BLaER1 treated with 17β-estradiol and CSF1 and Interleukin-3, amounts not matched to agents 10 nM and 100 nM (cell line): ENCODE results near the gene TAPT1.

ENCODE experiments used
- H3K27ac ChIP-seq, 11 experiments: shearing (Covaris generic); formaldehyde crosslinking; 2 replicates each; pipeline ENCODE4 v1.8.1; 2022
- H3K27me3 ChIP-seq, 11 experiments: shearing (Covaris generic); formaldehyde crosslinking; 2 replicates each; pipeline ENCODE4 v1.8.1; 2022
- H3K36me3 ChIP-seq, 11 experiments: shearing (Covaris generic); formaldehyde crosslinking; 2 replicates each; pipeline ENCODE4 v1.8.1; 2022
- H3K4me1 ChIP-seq, 10 experiments: shearing (Covaris generic); formaldehyde crosslinking; 2 replicates each; pipeline ENCODE4 v1.8.1; 2022
- H3K4me2 ChIP-seq, 11 experiments: shearing (Covaris generic); formaldehyde crosslinking; 2 replicates each; pipeline ENCODE4 v1.8.1; 2022
- H3K4me3 ChIP-seq, 10 experiments: shearing (Covaris generic); formaldehyde crosslinking; 2 replicates each; pipeline ENCODE4 v1.8.1; 2022
- H3K9ac ChIP-seq, 11 experiments: shearing (Covaris generic); formaldehyde crosslinking; 2 replicates each; pipeline ENCODE4 v1.8.1; 2022
- H3K9me3 ChIP-seq, 11 experiments: shearing (Covaris generic); formaldehyde crosslinking; replicated peaks in 1 of 11; 2 replicates each; pipeline ENCODE4 v1.8.1; 2022
- H4K20me1 ChIP-seq, 11 experiments: shearing (Covaris generic); formaldehyde crosslinking; 2 replicates each; pipeline ENCODE4 v1.8.1; 2022
- Cebpa-rat ChIP-seq, 11 experiments: shearing (Covaris generic); IDR thresholded peaks; 2 replicates each; pipeline ENCODE4 v1.8.1; 2022

The TAPT1 gene

GRCh38 chr4:16126714-16127113 lies 99.6 kb downstream of the TAPT1 start:
- peaks cover 19 to 53% (median 49%) of the 10 kb centered on the region in 10 experiments for H3K4me1 ChIP-seq
- no peaks in the 10 kb centered on the region for H4K20me1 ChIP-seq
- no peak for TF ChIP-seq Cebpa-rat (IDR thresholded peaks at IDR 0.05)
- H3K4me3 ChIP-seq, result no peak overlapping the region
- H3K4me2 ChIP-seq, result peak overlapping the region in 7 of 11 experiments; percentile 27 to 88 (median 63); a peak in 10 of 22 replicates
- H3K36me3 ChIP-seq, result no peaks in the 10 kb centered on the region
- H3K27ac ChIP-seq, result no peak overlapping the region
- no peak overlapping the region for H3K9ac ChIP-seq
- H3K9me3 ChIP-seq, result no peaks in the 10 kb centered on the region
- no peaks in the 10 kb centered on the region for H3K27me3 ChIP-seq

GRCh38 chr4:16125571-16126445 lies 100.5 kb downstream of the TAPT1 start:
- H4K20me1 ChIP-seq, result no peaks in the 10 kb centered on the region
- peak overlapping the region in 8 of 11 experiments; percentile 22 to 88 (median 56); a peak in 16 of 22 replicates for H3K4me2 ChIP-seq
- H3K9ac ChIP-seq, result no peak overlapping the region
- no peaks in the 10 kb centered on the region for H3K27me3 ChIP-seq
- no peak for TF ChIP-seq Cebpa-rat (IDR thresholded peaks at IDR 0.05)
- peaks cover 0 to 5% (median 3%) of the 10 kb centered on the region in 11 experiments; a peak in 10 of 22 replicates for H3K9me3 ChIP-seq
- no peak overlapping the region for H3K4me3 ChIP-seq
- H3K4me1 ChIP-seq, result peaks cover 19 to 62% (median 57%) of the 10 kb centered on the region in 10 experiments
- no peaks in the 10 kb centered on the region for H3K36me3 ChIP-seq
- peak overlapping the region in 1 of 11 experiments; percentile 17; a peak in 3 of 22 replicates for H3K27ac ChIP-seq

GRCh38 chr4:16124232-16124631 lies 102.0 kb downstream of the TAPT1 start:
- Histone ChIP-seq H3K36me3 (no peaks in the 10 kb centered on the region), H3K9me3 (peaks cover 3 to 15% (median 12%) of the 10 kb centered on the region in 11 experiments; a peak in 13 of 22 replicates), H3K4me1 (peaks cover 19 to 67% (median 59%) of the 10 kb centered on the region in 10 experiments), H3K27ac (no peak overlapping the region), H3K9ac (no peak overlapping the region), H3K4me2 (peak overlapping the region in 9 of 11 experiments; percentile 67 to 92 (median 80); a peak in 16 of 22 replicates), H3K4me3 (no peak overlapping the region), H3K27me3 (no peaks in the 10 kb centered on the region), H4K20me1 (no peaks in the 10 kb centered on the region)
- no peak for TF ChIP-seq Cebpa-rat (IDR thresholded peaks at IDR 0.05)

- Histone ChIP-seq H3K4me1 (peaks cover 19 to 68% (median 59%) of the 10 kb centered on the region in 10 experiments), H3K4me3 (peak overlapping the region in 1 of 10 experiments; percentile 12; a peak in 1 of 20 replicates), H3K27me3 (no peaks in the 10 kb centered on the region), H3K9me3 (peaks cover 3 to 15% (median 12%) of the 10 kb centered on the region in 11 experiments; a peak in 13 of 22 replicates), H3K27ac (peak overlapping the region in 6 of 11 experiments; percentile 51 to 76 (median 72); a peak in 11 of 22 replicates), H4K20me1 (no peaks in the 10 kb centered on the region), H3K4me2 (peak overlapping the region; percentile 54 to 92 (median 78)), H3K36me3 (no peaks in the 10 kb centered on the region), H3K9ac (peak overlapping the region in 4 of 11 experiments; percentile 9 to 67 (median 27); a peak in 6 of 22 replicates)
- TF ChIP-seq Cebpa-rat (IDR thresholded peaks at IDR 0.05), result no peak
Observed at GRCh38 chr4:16123356-16124084, 102.8 kb downstream of the TAPT1 start.

- Histone ChIP-seq H3K9ac (peak overlapping the region in 5 of 11 experiments; percentile 9 to 67 (median 23); a peak in 5 of 22 replicates), H3K4me1 (peaks cover 19 to 75% (median 59%) of the 10 kb centered on the region in 10 experiments), H3K4me3 (peak overlapping the region in 1 of 10 experiments; percentile 12; a peak in 1 of 20 replicates), H3K27ac (peak overlapping the region in 8 of 11 experiments; percentile 37 to 76 (median 64); a peak in 14 of 22 replicates), H3K9me3 (peaks cover 3 to 15% (median 12%) of the 10 kb centered on the region in 11 experiments; a peak in 13 of 22 replicates), H3K36me3 (no peaks in the 10 kb centered on the region), H3K27me3 (no peaks in the 10 kb centered on the region), H3K4me2 (peak overlapping the region; percentile 54 to 92 (median 78)), H4K20me1 (no peaks in the 10 kb centered on the region)
- TF ChIP-seq Cebpa-rat (IDR thresholded peaks at IDR 0.05), result no peak
Observed at GRCh38 chr4:16122784-16123183, 103.5 kb downstream of the TAPT1 start.

GRCh38 chr4:16122308-16122711 lies 104.0 kb downstream of the TAPT1 start:
- no peak overlapping the region for H3K4me3 ChIP-seq
- peak overlapping the region in 3 of 11 experiments; percentile 22 to 34 (median 26); a peak in 3 of 22 replicates for H3K9ac ChIP-seq
- peak in 2 of 11 experiments; percentile 28 to 66; a peak in 3 of 22 replicates for TF ChIP-seq Cebpa-rat (IDR thresholded peaks at IDR 0.05)
- H3K27ac ChIP-seq, result peak overlapping the region in 8 of 11 experiments; percentile 37 to 76 (median 64); a peak in 15 of 22 replicates
- no peaks in the 10 kb centered on the region for H3K27me3 ChIP-seq
- H3K4me1 ChIP-seq, result peaks cover 19 to 75% (median 59%) of the 10 kb centered on the region in 10 experiments
- no peaks in the 10 kb centered on the region for H4K20me1 ChIP-seq
- H3K36me3 ChIP-seq, result no peaks in the 10 kb centered on the region
- H3K4me2 ChIP-seq, result peak overlapping the region; percentile 54 to 92 (median 78)
- peaks cover 3 to 15% (median 12%) of the 10 kb centered on the region in 11 experiments; a peak in 13 of 22 replicates for H3K9me3 ChIP-seq

GRCh38 chr4:16120720-16121119 lies 105.6 kb downstream of the TAPT1 start:
- H3K27me3 ChIP-seq, result no peaks in the 10 kb centered on the region
- peaks cover 3 to 15% (median 12%) of the 10 kb centered on the region in 11 experiments; a peak in 13 of 22 replicates for H3K9me3 ChIP-seq
- no peak overlapping the region for H3K9ac ChIP-seq
- no peaks in the 10 kb centered on the region for H3K36me3 ChIP-seq
- H3K4me3 ChIP-seq, result no peak overlapping the region
- TF ChIP-seq Cebpa-rat (IDR thresholded peaks at IDR 0.05), result no peak
- peaks cover 19 to 70% (median 48%) of the 10 kb centered on the region in 10 experiments for H3K4me1 ChIP-seq
- H3K27ac ChIP-seq, result peak overlapping the region in 4 of 11 experiments; percentile 71 to 76 (median 74); a peak in 7 of 22 replicates
- peak overlapping the region in 7 of 11 experiments; percentile 71 to 92 (median 80); a peak in 13 of 22 replicates for H3K4me2 ChIP-seq
- no peaks in the 10 kb centered on the region for H4K20me1 ChIP-seq

GRCh38 chr4:16119981-16120380 lies 106.3 kb downstream of the TAPT1 start:
- Histone ChIP-seq H3K4me2 (peak overlapping the region in 1 of 11 experiments; percentile 88; a peak in 1 of 22 replicates), H3K36me3 (no peaks in the 10 kb centered on the region), H3K27me3 (no peaks in the 10 kb centered on the region), H3K4me1 (peaks cover 19 to 63% (median 42%) of the 10 kb centered on the region in 10 experiments), H3K9ac (no peak overlapping the region), H3K9me3 (peaks cover 3 to 15% (median 12%) of the 10 kb centered on the region in 11 experiments; a peak in 13 of 22 replicates), H4K20me1 (no peaks in the 10 kb centered on the region), H3K27ac (peak overlapping the region in 2 of 11 experiments; percentile 74 to 75; a peak in 1 of 22 replicates), H3K4me3 (no peak overlapping the region)
- no peak for TF ChIP-seq Cebpa-rat (IDR thresholded peaks at IDR 0.05)
